Activated CD8-positive, alpha-beta T cell treated with anti-CD3 and anti-CD28 coated beads for 36 hours (primary cell): ENCODE results near the gene CPEB2. TPM values are rescaled to one million over a fixed set of nuclear protein-coding genes. Genes with fewer than 3 reads are reported as not detected.

Experiments
- ATAC-seq: fragments of 200-7000 bp; cut with Tn5 transposase; one replicate; pipeline ENCODE4 v1.10.0; 2021; ENCODE audit warnings: mild to moderate bottlenecking, moderate library complexity
- CTCF ChIA-PET: fragments of 350-600 bp; sonication (Branson Sonifier 250); formaldehyde crosslinking; loops from one replicate; lab custom pipeline; 2021; ENCODE audit warnings: antibody characterized with exemption; lab: Charles Lee
- POLR2A ChIA-PET: fragments of 350-600 bp; sonication (Branson Sonifier 250); formaldehyde crosslinking; loops from one replicate; lab custom pipeline; 2021; ENCODE audit warnings: antibody characterized with exemption; lab: Charles Lee
- DNase-seq: peaks from one replicate; pipeline ENCODE4 v3.0.0-alpha.2; 2020
- H3K27ac Mint-ChIP-seq: one replicate; pipeline ENCODE4 v1.8.0; 2021; ENCODE audit warnings: mild to moderate bottlenecking, mixed read lengths
- H3K27me3 Mint-ChIP-seq: one replicate; pipeline ENCODE4 v1.8.0; 2021; ENCODE audit warnings: mixed read lengths
- H3K36me3 Mint-ChIP-seq: one replicate; pipeline ENCODE4 v1.8.0; 2021; ENCODE audit warnings: low read depth, mixed read lengths
- H3K4me1 Mint-ChIP-seq: one replicate; pipeline ENCODE4 v1.8.0; 2021; ENCODE audit warnings: low read depth, mixed read lengths
- H3K4me3 Mint-ChIP-seq: one replicate; pipeline ENCODE4 v1.8.0; 2021; ENCODE audit warnings: mild to moderate bottlenecking, moderate library complexity, mixed read lengths
- H3K9me3 Mint-ChIP-seq: one replicate; pipeline ENCODE4 v1.8.0; 2021; ENCODE audit warnings: mixed read lengths
- CTCF ChIP-seq: fragments of 200-600 bp; IDR thresholded peaks from one replicate; pipeline ENCODE4 v1.8.0; 2022; ENCODE audit warnings: antibody characterized with exemption, mild to moderate bottlenecking
- intact Hi-C: fragments of 100-400 bp; cut with micrococcal nuclease; formaldehyde crosslinking; loops from one replicate; pipeline ENCODE4 v1.10.0; 2022
- total RNA-seq, 2 experiments: library from RNA; stranded (reverse); gene quantifications; one replicate each; pipeline ENCODE4 v1.2.3, GENCODE V29; 2021

CPEB2 gene
- total RNA-seq, 2 experiments from 2014 or later, result 4.1 to 5.3 TPM

GRCh38 chr4:15118292-15118691, 116.0 kb downstream of the CPEB2 start:
- DNase-seq, result no peak
- POLR2A ChIA-PET, result interaction anchor here (0.5 kb wide), 1 partner anchor 25 kb away, joined by 3 read pairs; no protein-coding TSS in a partner anchor
- no peak overlapping the region for H3K27ac Mint-ChIP-seq
- CTCF ChIA-PET, result no interaction called here
- H3K27me3 Mint-ChIP-seq, result peaks cover 21% of the 10 kb centered on the region
- peaks cover 12% of the 10 kb centered on the region for H3K9me3 Mint-ChIP-seq
- no peak for TF ChIP-seq CTCF
- peaks cover 6% of the 10 kb centered on the region for H3K36me3 Mint-ChIP-seq
- peaks cover 9% of the 10 kb centered on the region for H3K4me1 Mint-ChIP-seq
- H3K4me3 Mint-ChIP-seq, result no peak overlapping the region
- no peak for ATAC-seq
- intact Hi-C loops, result no loop called here
